ENCODE results near the gene ST8SIA5.

DNA sequence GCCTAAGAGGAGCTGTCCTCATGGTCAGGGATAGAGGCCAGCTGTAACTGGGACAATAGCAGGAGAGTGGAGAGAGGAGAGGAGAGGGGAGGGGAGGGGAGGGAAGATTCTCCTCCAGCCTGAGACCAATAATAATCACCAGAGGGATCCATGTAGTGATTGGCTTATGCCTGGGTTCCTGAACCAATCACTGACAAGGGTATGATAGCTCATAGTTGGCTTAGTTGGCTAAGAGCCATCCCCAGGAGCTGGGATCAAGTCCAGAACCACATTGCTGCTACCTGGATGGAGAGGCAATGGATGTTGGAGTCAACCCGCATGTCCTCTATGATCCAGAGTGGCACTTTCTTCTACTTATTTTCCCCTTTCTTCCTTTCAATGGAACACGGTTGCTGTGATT lies 7.7 kb upstream of the ST8SIA5 start:
- TF ChIP-seq, protein P1, sequence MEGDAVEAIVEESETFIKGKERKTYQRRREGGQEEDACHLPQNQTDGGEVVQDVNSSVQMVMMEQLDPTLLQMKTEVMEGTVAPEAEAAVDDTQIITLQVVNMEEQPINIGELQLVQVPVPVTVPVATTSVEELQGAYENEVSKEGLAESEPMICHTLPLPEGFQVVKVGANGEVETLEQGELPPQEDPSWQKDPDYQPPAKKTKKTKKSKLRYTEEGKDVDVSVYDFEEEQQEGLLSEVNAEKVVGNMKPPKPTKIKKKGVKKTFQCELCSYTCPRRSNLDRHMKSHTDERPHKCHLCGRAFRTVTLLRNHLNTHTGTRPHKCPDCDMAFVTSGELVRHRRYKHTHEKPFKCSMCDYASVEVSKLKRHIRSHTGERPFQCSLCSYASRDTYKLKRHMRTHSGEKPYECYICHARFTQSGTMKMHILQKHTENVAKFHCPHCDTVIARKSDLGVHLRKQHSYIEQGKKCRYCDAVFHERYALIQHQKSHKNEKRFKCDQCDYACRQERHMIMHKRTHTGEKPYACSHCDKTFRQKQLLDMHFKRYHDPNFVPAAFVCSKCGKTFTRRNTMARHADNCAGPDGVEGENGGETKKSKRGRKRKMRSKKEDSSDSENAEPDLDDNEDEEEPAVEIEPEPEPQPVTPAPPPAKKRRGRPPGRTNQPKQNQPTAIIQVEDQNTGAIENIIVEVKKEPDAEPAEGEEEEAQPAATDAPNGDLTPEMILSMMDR (IDR thresholded peaks at IDR 0.05), result no peak
- no peak for TF ChIP-seq EP300 (IDR thresholded peaks at IDR 0.05)

Data from stomach (tissue), 4 donors.